T-helper 2 cell treated with Interferon-gamma antibody and Interleukin-4, amounts not matched to agents 100 ng/mL and 5 ng/mL, for 36 hours (primary cell): ENCODE data around the gene SLC29A4. TPM values are rescaled to one million over a fixed set of nuclear protein-coding genes. Genes with fewer than 3 reads are reported as not detected.
"Not testable (repeated sequence)": the region's sequence is repeated elsewhere in the genome, so short reads cannot be mapped to it uniquely, and the experiment has no call there.

ENCODE experiments used
- intact Hi-C: fragments of 100-400 bp; cut with micrococcal nuclease; formaldehyde crosslinking; loops from one replicate; pipeline ENCODE4 v1.15.1; 2023
- total RNA-seq: library from RNA; stranded (reverse); gene quantifications from 2 replicates; pipeline ENCODE4 v1.2.3, GENCODE V29; 2022

SLC29A4 gene, protein sequence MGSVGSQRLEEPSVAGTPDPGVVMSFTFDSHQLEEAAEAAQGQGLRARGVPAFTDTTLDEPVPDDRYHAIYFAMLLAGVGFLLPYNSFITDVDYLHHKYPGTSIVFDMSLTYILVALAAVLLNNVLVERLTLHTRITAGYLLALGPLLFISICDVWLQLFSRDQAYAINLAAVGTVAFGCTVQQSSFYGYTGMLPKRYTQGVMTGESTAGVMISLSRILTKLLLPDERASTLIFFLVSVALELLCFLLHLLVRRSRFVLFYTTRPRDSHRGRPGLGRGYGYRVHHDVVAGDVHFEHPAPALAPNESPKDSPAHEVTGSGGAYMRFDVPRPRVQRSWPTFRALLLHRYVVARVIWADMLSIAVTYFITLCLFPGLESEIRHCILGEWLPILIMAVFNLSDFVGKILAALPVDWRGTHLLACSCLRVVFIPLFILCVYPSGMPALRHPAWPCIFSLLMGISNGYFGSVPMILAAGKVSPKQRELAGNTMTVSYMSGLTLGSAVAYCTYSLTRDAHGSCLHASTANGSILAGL
- total RNA-seq: 0.27 and 0.59 TPM in 2 replicates

GRCh38 chr7:5282543-5283316 is at the start of gene SLC29A4:
Gene SLC29A4 (plus strand): TSS chr7:5282943. CDS start chr7:5287817, 4,874 bp downstream.
- intact Hi-C loops: loop anchor here (1.0 kb wide), 1 partner anchor 14 kb away; no protein-coding TSS in a partner anchor

- intact Hi-C loops: no loop called here
Measured at GRCh38 chr7:5234852-5235831, 47.6 kb upstream of the SLC29A4 start.

DNA sequence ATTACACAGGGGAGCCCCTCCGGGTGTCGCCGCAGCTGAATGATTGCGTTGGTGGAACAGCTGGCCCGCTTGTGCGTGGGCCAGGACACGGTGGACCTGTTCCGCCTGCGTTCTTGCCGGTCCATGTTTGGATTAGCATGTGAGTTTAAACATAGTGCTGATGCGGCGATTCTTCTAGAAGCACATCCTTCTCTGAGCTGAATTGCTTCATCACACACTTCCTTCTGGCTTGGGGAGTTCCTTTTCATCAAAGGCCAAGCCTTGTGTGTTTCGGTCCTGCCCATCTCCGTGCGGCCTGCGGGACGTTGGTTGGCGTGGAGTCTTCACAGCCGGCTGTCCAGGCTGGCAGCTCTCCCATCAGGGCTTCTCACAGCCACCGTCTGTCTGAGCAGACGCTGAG is 45.5 kb upstream of the SLC29A4 start:
- intact Hi-C loops: no loop called here

GRCh38 chr7:5238500-5238899 is 44.2 kb upstream of the SLC29A4 start:
- intact Hi-C loops: no loop called here

DNA sequence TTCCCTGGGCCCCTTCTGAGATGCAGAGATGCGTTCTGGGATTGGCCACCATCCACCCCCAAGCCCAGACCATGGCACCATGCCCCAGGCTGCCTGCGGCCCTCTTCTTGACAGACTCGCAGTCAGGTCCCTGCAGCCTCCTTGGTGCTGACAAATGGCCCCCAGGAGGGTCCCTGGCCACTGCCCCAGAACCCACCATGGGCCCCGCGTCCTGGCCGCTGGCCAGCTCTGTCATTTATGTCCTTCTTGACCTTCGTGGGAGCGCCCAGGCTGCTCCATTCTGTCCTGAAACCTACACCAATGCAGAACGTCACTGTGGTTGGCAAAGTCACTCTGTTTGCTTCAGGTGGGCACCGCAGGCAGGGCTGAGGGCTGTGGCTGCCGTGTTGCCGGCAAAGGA is 39.5 kb upstream of the SLC29A4 start:
- intact Hi-C loops: no loop called here

DNA sequence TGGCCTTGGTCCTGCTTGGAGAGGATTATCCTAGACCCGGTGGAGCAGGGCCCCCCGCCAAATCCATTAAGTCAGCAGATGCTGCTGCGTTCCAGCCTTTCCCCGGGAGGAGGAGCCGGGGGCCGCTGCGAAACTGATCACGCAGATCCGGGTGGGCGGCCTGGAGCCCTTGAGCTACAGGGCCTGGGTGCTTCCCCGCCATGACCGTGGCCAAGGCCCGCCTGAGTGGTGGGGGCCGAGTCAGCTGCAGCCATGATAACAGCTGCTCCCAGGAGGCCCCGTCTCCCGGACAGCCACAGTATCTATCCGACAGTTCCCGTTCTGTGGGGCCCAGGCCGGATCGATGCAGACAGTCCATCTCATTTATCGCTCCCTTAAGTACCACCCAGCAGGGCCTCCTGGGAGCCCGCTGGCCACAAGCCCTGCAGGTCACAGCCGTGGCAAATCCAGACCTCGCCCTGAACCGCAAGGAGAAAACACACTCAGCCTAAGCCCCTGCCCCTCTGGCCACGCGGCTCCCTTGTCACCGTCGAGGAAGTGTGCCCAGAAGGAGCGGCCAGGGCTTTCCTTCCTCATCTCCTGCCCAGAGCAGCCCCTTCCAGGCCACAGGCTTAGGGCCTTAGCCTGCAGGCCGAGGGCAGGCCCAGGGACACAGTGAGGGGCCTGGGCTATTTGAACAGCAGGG is 34.4 kb upstream of the SLC29A4 start:
- intact Hi-C loops: no loop called here

- intact Hi-C loops: not testable (repeated sequence)
Measured at GRCh38 chr7:5250787-5251186, 32.0 kb upstream of the SLC29A4 start.

DNA sequence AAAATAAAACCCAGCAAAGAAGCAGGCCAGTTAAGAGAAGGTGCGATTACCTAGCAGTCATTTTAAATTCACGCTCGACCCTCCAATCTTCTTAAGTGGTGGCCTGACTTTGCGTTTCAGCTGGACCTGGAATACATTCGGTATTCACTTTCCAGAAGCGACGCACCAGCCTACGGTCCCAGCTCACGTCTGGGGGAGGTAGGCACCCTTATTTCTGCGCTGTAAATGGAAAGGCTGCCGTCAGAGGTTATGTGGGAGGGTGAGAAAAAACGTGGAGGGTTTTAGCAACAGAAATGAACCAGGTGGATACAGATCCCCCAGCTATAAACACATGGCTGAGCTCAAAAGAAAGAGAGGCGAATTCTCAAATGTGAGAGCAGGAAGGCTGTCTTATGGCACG is 29.2 kb upstream of the SLC29A4 start:
- intact Hi-C loops: not testable (repeated sequence)

DNA sequence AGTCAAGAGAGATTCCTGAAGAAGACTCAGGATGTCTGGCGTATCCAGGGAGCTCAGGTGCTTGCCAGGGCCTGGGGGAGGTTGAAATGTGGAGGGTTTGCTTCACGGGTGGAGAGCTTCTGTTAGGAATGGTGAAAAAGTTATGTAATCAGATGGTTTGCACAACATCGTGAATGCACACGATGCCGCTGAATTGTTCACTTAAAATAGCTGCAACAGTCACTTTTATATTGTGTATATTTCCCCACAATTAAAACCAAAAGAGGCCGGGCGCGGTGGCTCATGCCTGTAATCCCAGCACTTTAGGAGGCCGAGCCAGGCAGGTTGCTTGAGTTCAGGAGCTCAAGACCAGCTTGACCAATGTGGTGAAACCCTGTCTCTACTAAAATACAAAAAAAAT is 28.4 kb upstream of the SLC29A4 start:
- intact Hi-C loops: not testable (repeated sequence)

DNA sequence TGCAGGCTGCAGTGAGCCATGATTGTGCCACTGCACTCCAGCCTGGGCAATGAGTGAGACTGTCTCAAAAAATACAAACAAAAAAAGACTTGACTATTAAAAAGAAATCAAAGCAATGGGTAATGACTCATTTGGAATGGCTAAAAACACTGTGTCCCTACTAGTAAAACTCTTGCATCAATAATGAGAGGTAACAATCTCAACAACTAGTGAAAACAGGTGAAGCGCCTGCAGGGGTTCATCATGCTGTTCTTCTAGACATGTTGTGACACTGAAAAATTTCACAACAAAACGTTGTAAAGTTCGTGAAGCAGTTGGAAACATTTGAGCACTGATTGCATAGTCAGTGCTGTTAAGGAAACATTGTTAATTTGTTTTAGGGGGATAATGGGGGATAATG is 26.9 kb upstream of the SLC29A4 start:
- intact Hi-C loops: no loop called here

DNA sequence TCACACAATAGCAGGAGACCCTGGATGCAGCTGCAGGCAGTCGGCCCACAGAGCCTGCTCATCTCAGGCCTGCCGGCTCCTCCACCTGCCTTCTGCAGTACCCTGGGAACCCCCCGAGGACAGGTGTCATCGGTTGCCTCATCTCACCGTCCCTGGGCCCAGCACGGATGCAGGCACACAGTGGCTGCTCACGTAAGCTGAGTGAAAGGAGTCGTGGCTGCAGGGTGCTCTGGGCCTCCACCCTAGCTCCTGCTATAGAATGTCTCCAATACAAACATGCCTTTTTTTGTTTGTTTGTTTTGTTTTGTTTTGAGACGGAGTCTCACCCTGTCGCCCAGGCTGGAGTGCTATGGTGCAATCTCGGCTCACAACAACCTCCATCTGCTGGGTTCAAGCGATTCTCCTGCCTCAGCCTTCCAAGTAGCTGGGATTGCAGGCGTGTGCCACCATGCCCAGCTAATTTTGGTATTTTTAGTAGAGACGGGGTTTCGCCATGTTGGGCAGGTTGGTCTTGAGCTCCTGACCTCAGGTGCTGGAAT is 22.1 kb upstream of the SLC29A4 start:
- intact Hi-C loops: not testable (repeated sequence)

GRCh38 chr7:5263066-5263465 is 19.7 kb upstream of the SLC29A4 start:
- intact Hi-C loops: not testable (repeated sequence)

GRCh38 chr7:5265320-5266190 is 17.2 kb upstream of the SLC29A4 start:
- intact Hi-C loops: no loop called here

- intact Hi-C loops: no loop called here
Measured at GRCh38 chr7:5266191-5267028, 16.3 kb upstream of the SLC29A4 start.

- intact Hi-C loops: not testable (repeated sequence)
Measured at GRCh38 chr7:5267829-5268228, 14.9 kb upstream of the SLC29A4 start.

- intact Hi-C loops: not testable (repeated sequence)
Measured at GRCh38 chr7:5269992-5270657, 12.6 kb upstream of the SLC29A4 start.

DNA sequence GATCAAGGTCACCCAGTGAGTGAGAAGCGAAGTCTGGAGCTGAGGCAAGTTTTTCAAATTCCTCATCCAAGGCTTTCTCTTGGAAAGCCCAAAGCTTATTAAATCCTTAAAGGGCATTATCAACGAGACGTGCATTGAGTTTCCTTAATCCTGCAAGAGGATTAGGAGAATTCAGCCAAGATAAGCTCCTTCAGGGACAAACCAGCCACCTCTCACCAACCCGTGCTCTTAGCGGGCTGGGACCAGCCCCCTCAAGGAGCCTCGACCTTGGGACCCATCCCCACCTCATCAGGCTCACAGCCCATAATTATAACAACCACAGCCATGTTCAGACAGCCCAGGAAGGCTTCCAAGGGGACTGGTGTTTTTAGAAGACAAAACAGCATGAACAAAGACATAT is 12.0 kb upstream of the SLC29A4 start:
- intact Hi-C loops: no loop called here
